Activated naive CD4-positive, alpha-beta T cell treated with anti-CD3 and anti-CD28 coated beads, Interleukin-2, amount 10 ng/mL, durations not matched to agents 5 hours and 36 hours (primary cell): ENCODE measurements around the gene PHB1. TPM values are rescaled to one million over a fixed set of nuclear protein-coding genes. Genes with fewer than 3 reads are reported as not detected.

Experiments
- total RNA-seq, 2 experiments: library from RNA; stranded (reverse); gene quantifications; one replicate each; pipeline ENCODE4 v1.2.3, GENCODE V29; 2021

PHB1 gene
- 100 to 1,000 TPM; 113 to 114 TPM for total RNA-seq

GRCh38 chr17:49414622-49415350, at the start of gene PHB1:
TSS of gene PHB1 (minus strand) at chr17:49414882. CDS start at chr17:49413264, 1,618 bp downstream.

GRCh38 chr17:49361902-49362722, 52.6 kb downstream of the PHB1 start, which contains the start of gene ZNF652:
TSS of gene ZNF652 (minus strand) at chr17:49362250. CDS start at chr17:49317725, 44,525 bp downstream.

Other genes starting within 250 kb of the PHB1 start
- gene GNGT2, start 204.3 kb downstream of the PHB1 start, total RNA-seq, result 10 to 100 TPM; 12.4 to 13.6 TPM
- 10 to 100 TPM; 34.8 to 37.4 TPM for gene ABI3, start 204.2 kb downstream of the PHB1 start, total RNA-seq
- not detected for gene PHOSPHO1, start 184.1 kb downstream of the PHB1 start, total RNA-seq
- 10 to 100 TPM; 43.7 to 45.0 TPM for gene ZNF652, start 52.6 kb downstream of the PHB1 start, total RNA-seq
- gene NGFR, start 80.4 kb upstream of the PHB1 start, total RNA-seq, result not detected
- gene NXPH3, start 161.0 kb upstream of the PHB1 start, total RNA-seq, result not detected